GM19193 (cell line): ENCODE results near the gene B3GALT4.

Experiments
- POLR2A ChIP-seq: IDR thresholded peaks from 4 replicates; pipeline ENCODE4 v1.6.1; 2011; ENCODE audit not compliant: insufficient read depth, insufficient read length; ENCODE audit errors: extremely low read depth

The B3GALT4 gene

DNA sequence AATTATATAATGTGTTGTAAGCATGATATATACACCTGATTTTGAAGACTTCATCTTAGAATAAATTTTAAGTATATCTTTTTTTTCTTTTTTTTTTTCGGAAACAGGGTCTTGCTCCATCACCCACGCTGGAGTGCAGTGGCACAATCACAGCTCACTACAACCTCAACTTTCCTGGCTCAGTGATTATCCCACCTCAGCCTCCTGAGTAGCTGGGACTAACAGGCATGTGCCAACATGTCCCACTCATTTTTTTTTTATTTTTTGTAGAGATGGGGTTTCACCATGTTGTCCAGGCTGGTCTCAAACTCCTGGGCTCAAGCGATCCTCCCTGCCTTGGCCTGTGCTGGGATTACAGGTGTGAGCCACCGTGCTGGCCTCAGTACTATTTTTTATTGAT is 22.3 kb upstream of the B3GALT4 start:
- TF ChIP-seq POLR2A = no peak

DNA sequence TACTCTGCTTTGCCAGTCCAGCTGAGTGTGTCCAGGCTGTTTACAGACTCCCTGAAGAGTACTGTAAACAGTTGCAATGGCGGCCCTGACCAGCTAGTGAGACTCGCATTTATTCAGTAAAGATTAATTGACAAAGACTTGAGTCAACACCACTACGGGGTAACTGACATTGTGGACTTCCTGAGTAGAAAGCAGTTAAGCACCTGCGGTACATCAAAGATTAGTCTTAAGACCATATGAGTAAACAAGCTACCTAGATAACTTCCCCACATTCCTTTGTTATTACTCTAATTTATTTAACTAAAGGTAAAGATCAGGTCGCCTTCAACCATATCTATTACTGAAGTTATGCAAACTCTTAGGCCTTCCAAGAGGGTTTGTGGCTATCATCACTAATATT is 17.9 kb upstream of the B3GALT4 start:
- no peak for TF ChIP-seq POLR2A

DNA sequence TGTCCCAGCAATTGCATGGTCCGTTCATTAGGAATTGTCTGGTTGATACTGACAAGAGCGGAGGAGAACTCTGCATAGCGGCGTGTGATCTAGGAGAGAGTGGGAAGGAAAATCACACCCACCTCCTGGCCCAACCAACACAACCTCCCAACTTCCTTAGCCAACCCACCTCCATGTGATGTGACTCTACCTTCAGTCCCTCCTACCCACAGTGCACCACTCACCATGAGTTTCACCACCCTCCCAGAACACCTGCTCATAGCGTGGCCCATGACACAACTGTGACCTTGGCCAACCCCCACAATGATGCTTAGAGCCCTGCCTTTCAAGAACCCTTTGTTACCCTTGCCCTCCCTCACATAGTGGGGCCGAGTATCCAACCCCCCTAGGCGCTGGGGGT is 12.9 kb upstream of the B3GALT4 start:
- TF ChIP-seq POLR2A = no peak

DNA sequence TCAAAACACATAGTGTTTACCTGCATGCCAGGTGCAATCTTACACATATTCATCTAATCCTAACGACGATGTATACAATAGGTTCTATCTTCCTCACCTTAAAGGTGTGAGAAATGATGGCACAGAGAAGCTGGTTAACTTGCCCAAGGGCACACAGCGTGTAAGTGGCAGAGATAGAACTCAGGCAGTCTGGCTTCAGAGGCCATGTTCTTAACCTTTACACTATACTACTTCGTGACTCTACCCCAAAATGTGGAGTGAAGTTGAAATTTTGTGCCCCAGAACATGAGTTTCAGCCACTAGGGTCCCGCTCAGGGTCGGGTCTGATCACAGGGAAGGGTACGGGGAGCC is 5.8 kb upstream of the B3GALT4 start:
- no peak for TF ChIP-seq POLR2A

DNA sequence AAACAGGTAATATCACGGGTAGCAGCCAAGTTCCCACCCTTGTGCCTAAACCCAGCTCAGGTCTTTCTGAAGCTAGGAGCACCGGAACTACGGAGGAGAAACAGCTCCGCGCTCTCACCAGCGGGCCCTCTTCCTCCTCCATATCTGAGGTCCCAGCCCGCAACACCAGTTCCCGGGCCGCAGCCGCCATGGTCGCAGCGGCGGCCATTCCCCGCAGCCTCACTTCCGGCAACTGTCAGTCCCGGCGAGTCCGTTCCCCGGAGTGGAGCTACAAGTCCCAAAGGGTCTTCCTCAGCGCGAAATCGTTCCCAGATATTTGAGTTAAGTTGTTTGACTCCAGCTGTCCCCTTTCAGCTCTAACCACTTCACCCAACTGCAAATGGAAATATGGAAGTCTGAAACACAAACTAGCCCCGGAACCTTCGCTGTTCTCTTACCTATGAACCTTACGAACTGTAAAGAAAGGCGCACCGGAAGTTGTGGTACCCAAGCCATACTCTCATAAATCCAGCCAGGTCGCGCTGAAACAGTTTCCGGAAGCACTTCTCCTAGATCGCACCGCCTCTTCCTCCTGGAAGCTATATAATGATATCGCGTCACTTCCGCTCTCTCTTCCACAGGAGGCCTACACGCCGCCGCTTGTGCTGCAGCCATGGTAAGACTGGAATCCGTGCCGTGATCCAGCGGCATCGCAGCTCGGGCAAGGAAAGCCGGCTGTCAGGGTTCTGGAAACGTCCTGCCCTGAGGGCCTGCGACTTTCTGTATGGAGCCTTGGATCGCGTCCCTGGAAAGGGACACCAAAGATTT is 5.3 kb upstream of the B3GALT4 start, which contains the start of the genes RPS18 and VPS52:
Gene RPS18 (plus strand): TSS at position 608 of the 807 bp plus-strand sequence. CDS start 45 bp downstream, at position 653.
Gene VPS52 (minus strand): TSS at position 409 of the 807 bp plus-strand sequence. CDS start 201 bp downstream, at position 208.
- TF ChIP-seq POLR2A = peak; percentile 99

DNA sequence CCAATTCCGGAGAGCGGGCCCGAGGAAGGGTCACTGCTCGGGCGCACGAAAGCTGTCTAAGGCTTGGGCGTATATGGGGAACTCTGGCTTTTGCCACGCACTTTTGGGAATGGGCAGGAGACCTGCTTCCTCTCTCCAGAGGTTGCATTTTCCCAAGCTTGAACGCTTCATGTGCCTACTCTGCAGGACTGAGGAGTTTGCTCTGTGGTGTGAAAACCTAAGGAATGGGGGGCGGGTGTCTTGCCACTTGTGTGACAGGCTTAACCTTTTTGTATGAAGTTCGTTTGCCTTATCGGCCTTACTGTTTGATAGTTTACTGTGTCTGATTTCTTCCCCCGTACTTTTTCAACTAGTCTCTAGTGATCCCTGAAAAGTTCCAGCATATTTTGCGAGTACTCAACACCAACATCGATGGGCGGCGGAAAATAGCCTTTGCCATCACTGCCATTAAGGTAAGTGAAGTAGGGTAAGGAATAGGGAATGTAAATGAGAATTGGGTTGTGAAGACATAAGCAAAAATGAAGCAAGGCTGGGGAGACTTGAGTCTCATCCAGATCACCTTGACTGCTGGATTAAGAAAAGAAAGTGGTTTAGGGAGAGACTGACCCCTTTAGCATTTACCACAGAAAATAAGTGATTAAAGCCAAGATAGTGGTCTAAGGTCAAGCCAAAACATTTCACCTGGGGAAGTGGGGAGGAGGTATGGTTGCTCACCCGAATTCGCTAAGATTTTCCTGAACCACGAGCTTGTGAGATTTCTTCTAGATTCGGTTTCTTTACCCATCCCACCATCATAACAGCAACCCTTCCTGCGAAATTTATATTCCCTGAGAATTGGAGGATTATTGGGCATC is 4.4 kb upstream of the B3GALT4 start:
- TF ChIP-seq POLR2A = no peak

DNA sequence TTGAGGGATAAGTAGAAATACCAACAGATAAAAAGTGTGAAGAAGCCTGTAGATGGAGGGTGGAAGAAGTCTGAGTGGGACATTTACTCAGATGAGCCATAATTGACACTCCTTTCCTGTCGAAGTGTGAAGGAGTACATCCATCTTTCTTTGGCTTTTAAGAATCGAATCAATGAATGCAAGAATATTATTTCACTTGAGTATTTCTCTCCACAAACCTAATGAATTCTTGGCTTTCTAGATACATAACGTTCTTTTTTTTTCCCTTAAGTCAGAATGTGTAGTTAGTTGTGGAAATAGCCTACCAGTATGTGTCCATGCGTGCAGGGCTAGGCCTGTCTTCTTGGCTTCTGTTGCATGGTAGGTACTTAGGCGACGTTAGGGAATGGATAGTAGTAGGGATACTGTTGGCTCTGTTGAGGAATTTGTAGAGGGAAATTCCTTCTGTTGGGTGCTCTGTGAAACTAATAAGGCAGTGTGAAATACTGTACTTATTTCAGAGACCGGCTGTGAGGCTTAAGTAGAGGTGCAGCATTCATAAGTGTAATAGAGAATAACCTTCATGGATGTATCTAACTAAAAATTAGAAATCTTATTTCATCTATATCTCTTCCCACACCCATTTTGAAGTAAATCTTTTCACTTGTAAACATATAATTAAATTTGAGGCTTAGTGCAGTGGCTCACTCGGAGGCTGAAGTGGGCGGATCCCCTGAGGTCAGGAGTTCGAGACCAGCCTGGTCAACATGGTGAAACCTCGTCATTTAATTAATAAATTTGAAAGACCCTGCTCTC is 3.6 kb upstream of the B3GALT4 start:
- no peak for TF ChIP-seq POLR2A

DNA sequence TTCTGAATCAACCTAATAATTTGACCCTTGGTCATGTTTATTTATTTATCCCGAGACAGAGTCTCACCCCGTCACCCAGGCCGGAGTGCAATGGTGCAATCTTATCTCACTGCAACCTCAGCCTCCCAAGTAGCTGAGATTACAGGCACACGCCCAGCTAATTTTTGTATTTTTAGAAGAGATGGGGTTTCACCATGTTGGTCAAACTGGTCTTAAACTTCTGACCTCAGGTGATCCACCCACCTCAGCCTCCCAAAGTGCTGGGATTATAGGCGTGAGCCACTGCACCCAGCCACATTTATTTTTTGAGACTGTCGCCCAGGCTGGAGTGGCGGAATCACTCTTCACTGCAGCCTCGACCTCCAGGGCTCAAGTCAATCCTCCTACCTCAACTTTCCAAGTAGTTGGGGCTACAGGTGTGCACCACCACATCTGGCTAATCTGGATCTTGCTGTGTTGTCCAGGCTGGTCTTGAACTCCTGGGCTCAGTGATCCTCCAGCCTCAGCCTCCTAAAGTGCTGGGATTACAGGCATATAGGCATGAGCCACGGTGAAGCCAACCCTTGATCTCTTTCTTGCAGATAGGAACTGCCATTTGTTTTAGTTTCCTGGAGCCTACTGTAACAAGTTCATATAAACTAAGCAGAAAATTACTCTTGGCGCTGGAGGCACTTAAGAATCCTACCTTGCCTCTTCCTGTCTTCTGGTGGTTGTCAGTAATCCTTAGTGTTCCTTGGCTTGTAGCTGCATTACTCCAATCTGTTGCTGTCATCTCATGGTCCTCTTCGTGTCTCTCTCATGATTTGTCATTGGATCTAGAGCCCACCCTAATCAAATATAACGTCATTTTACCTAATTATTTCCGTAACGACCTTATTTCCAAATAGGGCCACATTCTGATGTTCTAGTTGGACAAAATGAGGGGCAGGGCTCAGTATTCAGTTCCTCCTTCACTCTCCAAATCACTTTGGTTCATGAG is 2.7 kb upstream of the B3GALT4 start:
- TF ChIP-seq POLR2A = peak; percentile 38

DNA sequence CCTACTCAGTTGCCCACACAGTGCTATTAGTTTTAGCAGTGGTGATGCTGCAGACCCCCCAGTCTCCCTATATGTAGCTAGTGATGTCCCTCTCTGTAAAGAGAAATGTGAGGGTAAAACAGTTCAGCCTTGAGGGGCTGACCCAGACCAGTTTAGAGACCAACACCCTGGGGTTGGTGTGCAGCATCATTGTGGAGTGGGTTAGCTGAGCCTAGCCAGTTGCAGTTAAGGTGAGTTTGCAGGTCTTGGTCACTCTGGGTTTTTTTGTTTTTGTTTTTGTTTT is 401 bp upstream of the B3GALT4 start:
- no peak for TF ChIP-seq POLR2A

DNA sequence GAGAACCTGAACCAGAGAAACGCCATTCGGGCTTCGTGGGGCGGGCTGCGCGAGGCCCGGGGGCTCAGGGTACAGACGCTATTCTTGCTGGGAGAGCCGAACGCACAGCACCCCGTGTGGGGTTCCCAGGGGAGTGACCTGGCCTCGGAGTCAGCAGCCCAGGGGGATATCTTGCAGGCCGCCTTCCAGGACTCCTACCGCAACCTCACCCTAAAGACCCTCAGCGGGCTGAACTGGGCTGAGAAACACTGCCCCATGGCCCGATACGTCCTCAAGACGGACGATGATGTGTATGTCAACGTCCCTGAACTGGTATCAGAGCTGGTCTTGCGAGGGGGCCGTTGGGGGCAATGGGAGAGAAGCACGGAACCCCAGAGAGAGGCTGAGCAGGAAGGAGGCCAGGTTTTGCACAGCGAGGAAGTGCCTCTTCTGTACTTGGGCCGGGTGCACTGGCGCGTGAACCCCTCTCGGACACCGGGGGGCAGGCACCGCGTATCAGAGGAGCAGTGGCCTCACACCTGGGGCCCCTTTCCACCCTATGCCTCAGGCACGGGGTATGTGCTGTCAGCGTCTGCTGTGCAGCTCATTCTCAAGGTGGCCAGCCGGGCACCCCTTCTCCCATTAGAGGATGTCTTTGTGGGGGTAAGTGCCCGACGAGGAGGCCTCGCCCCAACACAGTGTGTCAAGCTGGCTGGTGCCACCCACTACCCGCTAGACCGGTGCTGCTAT is 904 bp downstream of the B3GALT4 start:
- no peak for TF ChIP-seq POLR2A

DNA sequence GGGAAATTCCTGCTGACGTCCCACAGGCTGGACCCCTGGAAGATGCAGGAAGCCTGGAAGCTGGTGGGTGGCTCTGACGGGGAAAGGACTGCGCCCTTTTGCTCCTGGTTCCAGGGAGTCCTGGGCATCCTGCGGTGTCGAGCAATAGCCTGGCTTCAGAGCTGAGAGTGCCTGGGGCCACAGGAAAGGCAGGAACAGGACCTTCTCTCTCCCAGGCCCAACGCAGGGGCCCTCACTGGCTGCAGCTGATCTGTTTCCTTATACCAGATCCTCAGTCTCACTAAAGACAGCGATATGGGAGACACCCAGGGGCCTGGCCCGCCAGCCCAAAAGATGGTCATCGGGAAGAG is 1.4 kb downstream of the B3GALT4 start:
- TF ChIP-seq POLR2A = no peak

DNA sequence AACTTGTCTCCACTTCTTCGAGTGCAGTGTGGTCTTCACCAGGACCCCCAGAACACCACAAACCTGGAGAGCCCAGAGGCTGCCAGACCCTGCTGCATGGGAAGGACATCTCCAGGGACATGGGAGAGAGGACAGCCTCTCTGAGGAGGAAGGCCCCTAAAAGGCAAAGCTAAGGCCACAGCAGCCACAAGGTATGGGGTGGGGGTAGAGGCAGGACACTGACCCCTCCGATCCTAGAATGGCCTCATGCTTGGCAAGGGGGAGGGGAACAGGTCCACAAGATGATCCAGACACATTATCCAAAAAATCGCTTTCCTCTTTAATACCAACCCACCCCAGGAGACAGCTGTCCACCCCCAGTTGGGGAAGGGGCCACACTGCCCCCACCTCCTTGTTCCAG is 1.9 kb downstream of the B3GALT4 start:
- TF ChIP-seq POLR2A = no peak

DNA sequence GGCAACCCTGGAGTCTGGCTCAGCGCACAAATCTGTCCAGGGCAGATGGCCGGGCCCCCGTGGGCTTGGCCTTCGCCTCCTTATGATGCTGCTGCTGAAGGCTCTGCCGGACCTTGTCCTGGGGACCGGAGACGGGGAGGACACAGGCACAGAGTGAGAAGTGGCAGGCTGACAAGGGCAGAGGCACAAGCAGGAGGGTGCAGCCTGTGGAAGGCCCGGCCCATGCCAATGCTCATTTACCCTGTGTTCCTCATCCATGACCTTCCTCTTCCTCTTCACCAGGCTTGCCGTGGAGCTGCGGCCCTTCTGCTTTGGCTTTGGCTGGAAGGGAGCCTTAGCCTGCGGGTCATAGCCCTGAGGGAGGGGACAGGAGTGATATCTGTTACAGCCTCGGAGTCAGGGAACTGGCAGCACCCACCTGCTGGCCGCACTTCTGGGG is 2.4 kb downstream of the B3GALT4 start:
- TF ChIP-seq POLR2A = no peak
